Activated effector memory CD4-positive, alpha-beta T cell treated with anti-CD3 and anti-CD28 coated beads, Interleukin-2, amount 50 U/mL, for 16 hours (primary cell): Measurements from ENCODE around the gene TSC22D4.
"Not testable (repeated sequence)": the region's sequence is repeated elsewhere in the genome, so short reads cannot be mapped to it uniquely, and the experiment has no call there.

ENCODE experiments used
- DNase-seq: peaks from one replicate; pipeline ENCODE4 v3.0.0-alpha.2; 2020

TSC22D4 gene

GRCh38 chr7:100441641-100442535 lies 37.1 kb downstream of the TSC22D4 start:
- peak; percentile 57 for DNase-seq

- DNase-seq = not testable (repeated sequence)
These were observed 39.8 kb downstream of the TSC22D4 start for GRCh38 chr7:100439244-100439643.

GRCh38 chr7:100438731-100439130 lies 40.3 kb downstream of the TSC22D4 start:
- not testable (repeated sequence) for DNase-seq

GRCh38 chr7:100438172-100438571 lies 40.8 kb downstream of the TSC22D4 start:
- no peak for DNase-seq

- DNase-seq = no peak
These were observed 41.6 kb downstream of the TSC22D4 start for GRCh38 chr7:100437150-100438100.

- DNase-seq = peak; percentile 83
These were observed 43.4 kb downstream of the TSC22D4 start for GRCh38 chr7:100435401-100436304.

GRCh38 chr7:100434297-100435144 lies 44.5 kb downstream of the TSC22D4 start:
- no peak for DNase-seq

GRCh38 chr7:100433592-100434296 lies 45.3 kb downstream of the TSC22D4 start:
- no peak for DNase-seq

- no peak for DNase-seq
These were observed 45.8 kb downstream of the TSC22D4 start for GRCh38 chr7:100433276-100433591.

GRCh38 chr7:100432621-100433275 lies 46.3 kb downstream of the TSC22D4 start:
- no peak for DNase-seq

GRCh38 chr7:100432053-100432452 lies 47.0 kb downstream of the TSC22D4 start:
- DNase-seq = no peak

- DNase-seq = no peak
These were observed 47.7 kb downstream of the TSC22D4 start for GRCh38 chr7:100431286-100431735.

- peak; percentile 81 for DNase-seq
These were observed 48.3 kb downstream of the TSC22D4 start for GRCh38 chr7:100430493-100431285.

GRCh38 chr7:100429637-100430492 lies 49.1 kb downstream of the TSC22D4 start, which contains the start of gene MEPCE:
MEPCE (plus strand) TSS chr7:100429831; CDS start chr7:100430019, 188 bp downstream.
- peak; percentile 98 for DNase-seq

GRCh38 chr7:100428967-100429636 lies 49.9 kb downstream of the TSC22D4 start:
- peak; percentile 100 for DNase-seq

- DNase-seq = peak; percentile 98
These were observed 50.6 kb downstream of the TSC22D4 start, which contains the start of gene ZCWPW1 for GRCh38 chr7:100428199-100428966. ZCWPW1 (minus strand) TSS chr7:100428703; CDS start chr7:100420649, 8,054 bp downstream.

- no peak for DNase-seq
These were observed 51.2 kb downstream of the TSC22D4 start for GRCh38 chr7:100427762-100428198.
